ENCODE results near the gene CELSR1.
"Not testable (repeated sequence)": the region's sequence is repeated elsewhere in the genome, so short reads cannot be mapped to it uniquely, and the experiment has no call there.

CELSR1 gene

GRCh38 chr22:46484156-46484860 is 53.1 kb downstream of the CELSR1 start:
- no peak for DNase-seq (ENCODE audit: low read depth, low spot score)

- no peak for DNase-seq (ENCODE audit: low read depth, low spot score)
Observed at GRCh38 chr22:46483353-46483752, 54.1 kb downstream of the CELSR1 start.

GRCh38 chr22:46482056-46482675 is 55.3 kb downstream of the CELSR1 start:
- no peak for DNase-seq (ENCODE audit: low read depth, low spot score)

GRCh38 chr22:46481386-46481785 is 56.0 kb downstream of the CELSR1 start:
- DNase-seq (ENCODE audit: low read depth, low spot score), result no peak

GRCh38 chr22:46480396-46480795 is 57.0 kb downstream of the CELSR1 start:
- no peak for DNase-seq (ENCODE audit: low read depth, low spot score)

GRCh38 chr22:46479046-46479445 is 58.4 kb downstream of the CELSR1 start:
- DNase-seq (ENCODE audit: low read depth, low spot score), result no peak

GRCh38 chr22:46478083-46478551 is 59.3 kb downstream of the CELSR1 start:
- no peak for DNase-seq (ENCODE audit: low read depth, low spot score)

- no peak for DNase-seq (ENCODE audit: low read depth, low spot score)
Observed at GRCh38 chr22:46476547-46476941, 60.9 kb downstream of the CELSR1 start.

- no peak for DNase-seq (ENCODE audit: low read depth, low spot score)
Observed at GRCh38 chr22:46473896-46474557, 63.4 kb downstream of the CELSR1 start.

GRCh38 chr22:46473021-46473779 is 64.2 kb downstream of the CELSR1 start:
- no peak for DNase-seq (ENCODE audit: low read depth, low spot score)

- DNase-seq (ENCODE audit: low read depth, low spot score), result no peak
Observed at GRCh38 chr22:46472722-46473016, 64.8 kb downstream of the CELSR1 start.

- no peak for DNase-seq (ENCODE audit: low read depth, low spot score)
Observed at GRCh38 chr22:46471901-46472721, 65.3 kb downstream of the CELSR1 start.

- DNase-seq (ENCODE audit: low read depth, low spot score), result not testable (repeated sequence)
Observed at GRCh38 chr22:46471330-46471729, 66.1 kb downstream of the CELSR1 start.

GRCh38 chr22:46469711-46470110 is 67.7 kb downstream of the CELSR1 start:
- no peak for DNase-seq (ENCODE audit: low read depth, low spot score)

- no peak for DNase-seq (ENCODE audit: low read depth, low spot score)
Observed at GRCh38 chr22:46467006-46467405, 70.4 kb downstream of the CELSR1 start.

GRCh38 chr22:46466255-46466676 is 71.2 kb downstream of the CELSR1 start:
- DNase-seq (ENCODE audit: low read depth, low spot score), result no peak

- DNase-seq (ENCODE audit: low read depth, low spot score), result no peak
Observed at GRCh38 chr22:46465793-46466192, 71.6 kb downstream of the CELSR1 start.

GRCh38 chr22:46465345-46465720 is 72.1 kb downstream of the CELSR1 start:
- no peak for DNase-seq (ENCODE audit: low read depth, low spot score)

GRCh38 chr22:46464701-46465344 is 72.6 kb downstream of the CELSR1 start:
- no peak for DNase-seq (ENCODE audit: low read depth, low spot score)

GRCh38 chr22:46464296-46464695 is 73.1 kb downstream of the CELSR1 start:
- DNase-seq (ENCODE audit: low read depth, low spot score), result no peak

Data from brain pericyte (primary cell).